HEK293T (cell line): ENCODE results near the gene ZNF653.

Experiments
- CTCF ChIA-PET: fragments of 350-600 bp; formaldehyde crosslinking; extraction: SDS; loops from one replicate; lab custom pipeline; 2021; ENCODE audit warnings: antibody characterized with exemption, inconsistent platforms; lab: Yijun Ruan, JAX
- POLR2A ChIA-PET: fragments of 350-600 bp; formaldehyde crosslinking; extraction: SDS; loops from one replicate; lab custom pipeline; 2020; ENCODE audit warnings: antibody characterized with exemption, inconsistent platforms; lab: Yijun Ruan, JAX
- DNase-seq: peaks from one replicate; pipeline ENCODE4 v3.0.0; 2012; ENCODE audit warnings: mixed read lengths; ENCODE audit errors: extremely low spot score
- ARNT ChIP-seq: fragments of 450-650 bp; IDR thresholded peaks from 2 replicates; pipeline ENCODE4 v1.6.1; 2017; ENCODE audit warnings: mild to moderate bottlenecking
- BHLHE40 ChIP-seq: fragments of 450-650 bp; IDR thresholded peaks from 2 replicates; pipeline ENCODE4 v1.6.1; 2016; ENCODE audit warnings: mild to moderate bottlenecking, moderate library complexity, borderline replicate concordance
- CTBP1 ChIP-seq: fragments of 450-650 bp; IDR thresholded peaks from 2 replicates; pipeline ENCODE4 v1.6.1; 2016; ENCODE audit warnings: borderline replicate concordance
- ELF4 ChIP-seq: fragments of 450-650 bp; IDR thresholded peaks from 2 replicates; pipeline ENCODE4 v1.6.1; 2017; ENCODE audit warnings: antibody characterized with exemption
- FOXA1 ChIP-seq: fragments of 450-650 bp; IDR thresholded peaks from 2 replicates; pipeline ENCODE4 v1.6.1; 2016; ENCODE audit warnings: mild to moderate bottlenecking
- FOXK2 ChIP-seq: fragments of 450-650 bp; IDR thresholded peaks from 2 replicates; pipeline ENCODE4 v1.6.1; 2016; ENCODE audit warnings: mild to moderate bottlenecking
- FOXM1 ChIP-seq: fragments of 450-650 bp; IDR thresholded peaks from 2 replicates; pipeline ENCODE4 v1.6.1; 2017; ENCODE audit warnings: mild to moderate bottlenecking, borderline replicate concordance
- HDGF ChIP-seq: fragments of 450-650 bp; IDR thresholded peaks from 2 replicates; pipeline ENCODE4 v1.6.1; 2017; ENCODE audit warnings: antibody characterized with exemption, borderline replicate concordance
- L3MBTL2 ChIP-seq: fragments of 450-650 bp; conservative IDR thresholded peaks from 2 replicates; pipeline ENCODE4 v1.6.1; 2016; ENCODE audit warnings: mild to moderate bottlenecking
- LEF1 ChIP-seq: fragments of 450-650 bp; IDR thresholded peaks from 2 replicates; pipeline ENCODE4 v1.6.1; 2017; ENCODE audit warnings: mild to moderate bottlenecking, borderline replicate concordance
- NFRKB ChIP-seq: fragments of 450-650 bp; IDR thresholded peaks from 2 replicates; pipeline ENCODE4 v1.6.1; 2016; ENCODE audit warnings: mild to moderate bottlenecking, moderate library complexity
- SP1 ChIP-seq: fragments of 450-650 bp; IDR thresholded peaks from 2 replicates; pipeline ENCODE4 v1.6.1; 2017
- SUZ12 ChIP-seq: fragments of 450-650 bp; IDR thresholded peaks from 2 replicates; pipeline ENCODE4 v1.6.1; 2016; ENCODE audit warnings: mild to moderate bottlenecking
- TARDBP ChIP-seq: fragments of 450-650 bp; IDR thresholded peaks from 2 replicates; pipeline ENCODE4 v1.6.1; 2016
- ZNF384 ChIP-seq: fragments of 450-650 bp; IDR thresholded peaks from 2 replicates; pipeline ENCODE4 v1.6.1; 2016
- TF ChIP-seq, protein P1 (sequence below): fragments of 450-650 bp; IDR thresholded peaks from 2 replicates; pipeline ENCODE4 v1.6.1; 2016

The ZNF653 gene

DNA sequence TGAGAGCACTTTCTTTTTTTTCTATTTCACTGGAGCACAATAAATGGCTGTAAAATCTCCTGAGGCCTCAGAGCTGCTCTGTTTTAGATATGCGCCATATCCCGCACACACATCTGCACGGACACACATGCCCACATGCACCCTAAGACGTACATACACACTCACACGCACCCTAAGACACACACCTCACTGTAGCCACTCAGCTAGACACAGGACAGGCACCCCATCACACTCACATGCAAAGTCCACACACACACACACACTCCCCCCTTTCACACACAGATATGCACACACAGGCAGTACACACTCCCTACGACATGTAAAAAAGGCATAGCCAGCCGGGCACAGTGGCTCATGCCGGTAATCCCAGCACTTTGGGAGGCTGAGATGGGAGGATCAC is 44.6 kb upstream of the ZNF653 start:
- DNase-seq: no peak

DNA sequence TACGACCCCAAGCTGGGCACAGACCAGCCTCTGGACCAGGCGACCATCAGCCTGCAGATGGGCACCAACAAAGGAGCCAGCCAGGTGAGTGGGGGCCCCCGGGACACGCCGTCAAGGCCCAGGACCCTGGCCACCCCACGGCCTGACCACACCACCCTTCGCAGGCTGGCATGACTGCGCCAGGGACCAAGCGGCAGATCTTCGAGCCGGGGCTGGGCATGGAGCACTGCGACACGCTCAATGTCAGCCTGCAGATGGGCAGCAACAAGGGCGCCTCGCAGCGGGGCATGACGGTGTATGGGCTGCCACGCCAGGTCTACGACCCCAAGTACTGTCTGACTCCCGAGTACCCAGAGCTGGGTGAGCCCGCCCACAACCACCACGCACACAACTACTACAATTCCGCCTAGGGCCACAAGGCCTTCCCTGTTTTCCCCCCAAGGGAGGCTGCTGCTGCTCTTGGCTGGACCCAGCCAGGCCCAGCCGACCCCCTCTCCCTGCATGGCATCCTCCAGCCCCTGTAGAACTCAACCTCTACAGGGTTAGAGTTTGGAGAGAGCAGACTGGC is 43.8 kb upstream of the ZNF653 start:
- ChIA-PET POLR2A (no interaction called here), CTCF (no interaction called here)
- no peak for TF ChIP-seq FOXM1
- TF ChIP-seq ARNT: no peak
- no peak for TF ChIP-seq FOXA1
- TF ChIP-seq BHLHE40: no peak
- DNase-seq: no peak

More for the DNA sequence above, 44.6 kb upstream of the ZNF653 start:
- TF ChIP-seq FOXK2: no peak
- no peak for TF ChIP-seq ARNT
- TF ChIP-seq NFRKB: no peak
- ChIA-PET CTCF (no interaction called here), POLR2A (no interaction called here)

DNA sequence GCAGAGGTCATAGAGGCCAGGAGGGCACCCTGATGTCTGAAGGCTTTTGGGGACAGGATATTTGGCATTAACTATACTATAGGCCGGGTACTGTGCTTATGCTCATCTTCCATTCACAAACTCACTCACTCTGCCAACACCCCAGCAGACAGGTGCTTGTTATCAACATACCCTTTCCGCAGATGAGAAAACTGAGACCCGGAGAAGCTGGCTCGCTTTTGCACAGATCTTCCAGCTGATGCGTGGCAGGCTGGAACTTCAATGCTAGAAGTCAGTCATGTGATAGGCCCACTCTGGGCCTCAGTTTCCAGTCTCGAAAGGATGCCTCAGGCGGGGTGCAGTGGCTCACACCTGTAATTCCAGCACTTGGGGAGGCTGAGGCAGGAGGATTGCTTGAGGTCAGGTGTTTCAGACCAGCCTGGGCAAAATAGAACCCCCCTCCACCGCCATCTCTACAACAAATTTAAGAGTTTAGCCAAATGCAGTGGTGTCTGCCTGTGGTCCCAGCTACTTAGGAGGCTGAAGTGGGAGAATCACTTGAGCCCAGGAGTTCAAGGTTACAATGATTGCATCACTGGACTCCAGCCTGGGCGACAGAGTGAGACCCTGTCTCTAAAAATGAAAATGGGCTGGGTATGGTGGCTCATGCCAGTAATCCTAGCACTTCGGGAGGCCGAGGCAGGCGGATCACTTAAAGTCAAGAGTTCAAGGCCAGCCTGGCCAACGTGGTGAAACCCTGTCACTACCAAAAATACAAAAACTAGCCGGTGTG is 42.5 kb upstream of the ZNF653 start:
- TF ChIP-seq FOXA1 (no peak), FOXK2 (no peak), TARDBP (no peak), SUZ12 (no peak), ZNF384 (no peak), SP1 (no peak), ARNT (no peak), HDGF (no peak), FOXM1 (no peak), LEF1 (no peak), BHLHE40 (no peak), CTBP1 (no peak), ELF4 (no peak), L3MBTL2 (no peak), NFRKB (no peak)
- TF ChIP-seq, protein P1, sequence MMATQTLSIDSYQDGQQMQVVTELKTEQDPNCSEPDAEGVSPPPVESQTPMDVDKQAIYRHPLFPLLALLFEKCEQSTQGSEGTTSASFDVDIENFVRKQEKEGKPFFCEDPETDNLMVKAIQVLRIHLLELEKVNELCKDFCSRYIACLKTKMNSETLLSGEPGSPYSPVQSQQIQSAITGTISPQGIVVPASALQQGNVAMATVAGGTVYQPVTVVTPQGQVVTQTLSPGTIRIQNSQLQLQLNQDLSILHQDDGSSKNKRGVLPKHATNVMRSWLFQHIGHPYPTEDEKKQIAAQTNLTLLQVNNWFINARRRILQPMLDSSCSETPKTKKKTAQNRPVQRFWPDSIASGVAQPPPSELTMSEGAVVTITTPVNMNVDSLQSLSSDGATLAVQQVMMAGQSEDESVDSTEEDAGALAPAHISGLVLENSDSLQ: no peak
- POLR2A ChIA-PET: interaction anchor here (0.7 kb wide), 1 partner anchor 18 kb away, joined by 3 read pairs; no protein-coding TSS in a partner anchor
- DNase-seq: no peak
- CTCF ChIA-PET: interaction anchor here (0.8 kb wide), 1 partner anchor 179 kb away, joined by 3 read pairs; no protein-coding TSS in a partner anchor

DNA sequence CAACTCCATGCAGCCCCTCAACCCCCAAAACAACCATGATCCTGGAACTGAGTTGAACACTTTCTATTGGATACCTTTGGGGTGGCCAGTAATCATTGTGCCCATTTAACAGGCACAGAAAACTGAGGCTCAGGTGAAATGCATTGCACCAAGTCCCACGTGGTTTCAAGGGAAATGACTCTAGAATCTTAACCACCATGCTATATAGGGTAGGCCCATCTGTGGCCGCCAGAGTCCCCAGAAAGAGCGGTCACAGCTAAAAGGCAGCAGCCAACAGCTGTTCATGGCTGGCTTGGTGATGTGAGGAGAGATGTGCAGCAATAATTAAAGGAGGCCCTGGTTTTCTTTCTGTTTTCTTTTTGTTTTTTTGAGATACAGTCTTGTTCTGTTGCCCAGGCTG is 35.6 kb upstream of the ZNF653 start:
- CTCF ChIA-PET: no interaction called here
- TF ChIP-seq SP1 (no peak), CTBP1 (no peak), TARDBP (no peak), ARNT (no peak), FOXM1 (no peak), LEF1 (no peak), L3MBTL2 (no peak), ELF4 (no peak), BHLHE40 (no peak), NFRKB (no peak), SUZ12 (no peak), HDGF (no peak), ZNF384 (no peak), FOXK2 (no peak), FOXA1 (no peak)
- TF ChIP-seq, protein P1: no peak
- POLR2A ChIA-PET: interaction anchor here (1.3 kb wide), 1 partner anchor 17 kb away, joined by 6 read pairs; the partner anchor contains the start of gene ELOF1
- no peak for DNase-seq

DNA sequence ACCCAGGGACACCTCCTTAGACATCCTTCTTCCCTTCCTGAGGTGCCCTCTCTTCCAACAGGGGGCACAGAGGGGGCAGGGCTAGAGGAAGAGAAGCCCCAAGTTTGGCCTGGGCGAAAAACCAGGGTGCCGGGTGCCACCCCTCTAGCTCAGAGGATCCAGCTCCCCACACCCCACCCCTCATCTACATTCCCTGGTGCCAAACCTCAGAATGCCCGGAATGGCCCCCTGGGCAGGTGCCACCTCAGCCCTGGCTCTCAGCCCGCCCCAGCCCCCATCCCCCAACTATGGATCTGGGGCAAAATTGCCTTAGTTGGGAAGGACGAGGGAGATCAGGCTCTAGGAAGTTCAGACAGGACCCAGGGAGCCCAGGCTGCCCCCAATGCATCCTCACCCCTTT is 35.0 kb upstream of the ZNF653 start:
- POLR2A ChIA-PET: interaction anchor here (1.3 kb wide), 1 partner anchor 18 kb away, joined by 6 read pairs; the partner anchor contains the start of gene ELOF1
- CTCF ChIA-PET: no interaction called here
- TF ChIP-seq, protein P1: no peak
- TF ChIP-seq SUZ12: no peak
- TF ChIP-seq TARDBP: no peak
- TF ChIP-seq L3MBTL2: no peak
- TF ChIP-seq ELF4: no peak
- TF ChIP-seq FOXM1: no peak
- no peak for TF ChIP-seq BHLHE40
- no peak for TF ChIP-seq HDGF
- TF ChIP-seq ARNT: no peak
- TF ChIP-seq SP1: no peak
- no peak for TF ChIP-seq LEF1
- TF ChIP-seq FOXK2: no peak
- TF ChIP-seq ZNF384: no peak
- no peak for TF ChIP-seq FOXA1
- TF ChIP-seq NFRKB: no peak
- no peak for TF ChIP-seq CTBP1
- no peak for DNase-seq
